DMS153 treated with DMSO at 0.1 percent for 48 hours (cell line): ENCODE data around the gene NRL.

Source experiments
- DNase-seq: peaks from one replicate; lab custom pipeline; 2025; ENCODE audit not compliant: unreplicated experiment; lab: John Stamatoyannopoulos, UW

The NRL gene

DNA sequence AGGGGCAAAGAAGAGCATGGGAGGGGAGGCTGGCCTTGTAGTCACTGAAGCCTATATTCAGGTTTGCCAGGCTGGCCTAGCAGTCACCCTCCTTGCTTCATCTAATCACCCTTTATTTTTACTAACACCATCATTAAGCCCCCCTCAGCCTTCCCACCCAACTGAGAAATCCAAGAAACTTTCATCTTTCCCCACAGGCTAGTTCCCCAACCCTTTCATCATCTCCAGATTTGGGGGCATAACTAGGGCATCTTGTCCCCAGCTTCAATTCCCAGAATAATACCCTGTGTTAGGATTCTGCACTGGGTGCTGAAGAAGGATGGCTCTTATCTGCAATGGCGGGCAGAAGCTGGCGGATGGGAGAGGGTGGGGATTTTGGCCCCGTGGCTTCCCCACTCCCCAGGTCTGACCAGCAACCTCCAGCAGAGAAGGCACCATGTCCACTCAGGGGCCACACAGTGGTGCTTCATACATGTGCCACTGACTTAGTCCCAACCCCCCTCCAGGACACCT is 13.7 kb downstream of the NRL start:
- no peak for DNase-seq

DNA sequence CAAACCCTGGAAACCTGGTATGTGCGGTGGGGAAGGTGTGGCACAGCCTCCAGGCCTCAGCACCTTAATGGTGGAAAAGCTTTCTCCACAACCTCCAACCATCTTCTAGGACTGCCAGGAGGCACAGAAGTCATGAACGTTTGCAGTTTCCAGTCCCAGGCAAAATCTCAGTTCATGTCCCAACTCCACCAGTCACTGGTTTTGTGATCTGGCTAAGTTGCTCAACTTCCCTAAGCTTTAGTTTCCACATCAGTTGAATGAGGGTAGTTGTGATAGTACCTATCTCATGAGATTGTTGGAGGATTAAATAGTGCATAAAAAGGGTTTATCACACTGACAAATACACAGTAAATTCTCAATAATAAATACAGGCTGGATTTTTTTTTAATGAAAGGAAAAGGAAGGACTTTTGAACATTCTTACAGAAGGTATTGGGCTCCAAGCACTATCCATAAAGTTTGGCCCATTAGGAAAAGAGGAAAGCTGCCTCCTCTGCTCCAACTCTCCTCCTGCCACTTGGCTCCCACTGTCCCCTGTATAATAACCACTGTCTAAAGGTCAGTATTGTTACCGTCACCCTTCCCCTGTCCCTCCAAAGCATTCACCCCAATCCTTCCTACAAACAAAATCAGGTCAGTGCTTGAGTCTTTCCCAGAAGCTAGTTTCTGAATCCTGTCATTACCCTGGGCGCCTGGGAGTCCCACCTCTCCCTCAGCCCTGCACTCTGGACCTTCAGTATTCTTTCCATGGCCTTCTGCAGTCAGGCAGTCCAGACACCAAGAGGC is 14.4 kb downstream of the NRL start:
- no peak for DNase-seq

DNA sequence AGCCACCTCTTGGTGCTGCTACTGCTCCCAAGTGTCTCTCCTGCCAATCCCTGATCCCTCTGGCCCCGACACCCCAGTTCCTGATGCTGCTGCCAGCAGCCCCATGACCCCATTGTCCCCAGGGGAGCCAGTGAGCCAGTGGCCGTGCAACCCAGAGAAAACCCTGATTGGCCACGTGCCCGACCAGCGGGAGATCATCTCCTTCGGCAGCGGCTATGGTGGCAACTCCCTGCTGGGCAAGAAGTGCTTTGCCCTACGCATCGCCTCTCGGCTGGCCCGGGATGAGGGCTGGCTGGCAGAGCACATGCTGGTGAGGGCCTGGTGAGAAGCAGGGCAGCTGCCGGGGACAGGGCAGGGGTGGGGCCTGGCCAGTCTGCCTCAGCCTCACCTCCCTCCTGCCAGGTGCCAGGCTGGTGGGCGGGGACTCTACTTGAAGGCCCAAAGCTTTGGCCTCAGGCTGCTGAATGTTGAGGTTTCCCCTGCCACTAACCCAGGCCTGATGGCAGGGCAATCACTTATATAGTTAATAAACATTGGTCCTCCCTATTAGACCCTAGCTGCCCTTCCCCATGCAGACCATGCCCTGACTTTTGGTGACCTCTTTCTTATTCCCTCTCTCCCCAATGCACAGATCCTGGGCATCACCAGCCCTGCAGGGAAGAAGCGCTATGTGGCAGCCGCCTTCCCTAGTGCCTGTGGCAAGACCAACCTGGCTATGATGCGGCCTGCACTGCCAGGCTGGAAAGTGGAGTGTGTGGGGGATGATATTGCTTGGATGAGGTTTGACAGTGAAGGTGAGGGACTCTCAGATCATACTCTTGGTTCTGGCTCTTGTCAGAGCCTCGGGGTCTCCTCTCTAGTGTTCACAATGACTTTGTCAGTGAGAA is 15.6 kb downstream of the NRL start:
- DNase-seq = peak; percentile 8

DNA sequence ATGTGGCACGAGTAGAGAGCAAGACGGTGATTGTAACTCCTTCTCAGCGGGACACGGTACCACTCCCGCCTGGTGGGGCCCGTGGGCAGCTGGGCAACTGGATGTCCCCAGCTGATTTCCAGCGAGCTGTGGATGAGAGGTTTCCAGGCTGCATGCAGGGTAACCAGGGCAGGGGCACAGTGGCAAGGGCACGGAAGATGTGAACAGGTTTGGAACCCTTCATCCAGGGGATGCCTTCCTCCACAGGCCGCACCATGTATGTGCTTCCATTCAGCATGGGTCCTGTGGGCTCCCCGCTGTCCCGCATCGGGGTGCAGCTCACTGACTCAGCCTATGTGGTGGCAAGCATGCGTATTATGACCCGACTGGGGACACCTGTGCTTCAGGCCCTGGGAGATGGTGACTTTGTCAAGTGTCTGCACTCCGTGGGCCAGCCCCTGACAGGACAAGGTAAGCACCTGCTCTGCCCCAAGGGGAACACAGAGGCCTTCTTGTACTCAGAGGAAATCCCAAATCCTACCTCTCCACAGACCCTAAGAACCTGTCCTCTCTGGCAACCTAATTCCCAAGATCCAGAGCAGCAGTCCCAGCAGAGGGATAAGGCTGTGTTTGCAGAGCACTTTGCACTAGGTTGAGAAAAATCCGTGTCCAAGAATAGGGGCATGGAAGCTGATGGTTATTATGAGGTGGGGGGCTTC is 16.4 kb downstream of the NRL start:
- DNase-seq = no peak

DNA sequence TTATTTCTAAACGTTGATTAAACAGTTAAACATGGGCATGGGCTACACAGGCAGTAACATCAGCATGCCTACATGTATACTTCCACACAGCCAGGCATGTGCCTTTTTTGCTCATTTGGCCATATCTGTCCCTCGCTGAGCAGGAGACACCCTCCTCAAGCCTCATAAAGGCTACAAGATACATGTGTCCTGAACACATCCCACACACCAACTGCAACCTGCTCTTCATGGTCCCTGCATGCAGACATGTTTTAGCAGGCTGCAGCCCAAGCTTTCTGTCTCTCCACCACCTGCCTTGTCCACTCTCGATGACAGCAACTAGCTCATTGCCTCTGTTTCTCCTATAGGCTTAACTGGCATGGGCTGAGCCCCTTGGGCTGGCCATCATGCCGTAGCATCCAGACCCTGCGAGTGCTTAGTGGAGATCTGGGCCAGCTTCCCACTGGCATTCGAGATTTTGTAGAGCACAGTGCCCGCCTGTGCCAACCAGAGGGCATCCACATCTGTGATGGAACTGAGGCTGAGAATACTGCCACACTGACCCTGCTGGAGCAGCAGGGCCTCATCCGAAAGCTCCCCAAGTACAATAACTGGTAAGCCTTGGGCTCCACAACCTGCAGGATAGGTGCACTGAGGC is 18.1 kb downstream of the NRL start:
- no peak for DNase-seq

DNA sequence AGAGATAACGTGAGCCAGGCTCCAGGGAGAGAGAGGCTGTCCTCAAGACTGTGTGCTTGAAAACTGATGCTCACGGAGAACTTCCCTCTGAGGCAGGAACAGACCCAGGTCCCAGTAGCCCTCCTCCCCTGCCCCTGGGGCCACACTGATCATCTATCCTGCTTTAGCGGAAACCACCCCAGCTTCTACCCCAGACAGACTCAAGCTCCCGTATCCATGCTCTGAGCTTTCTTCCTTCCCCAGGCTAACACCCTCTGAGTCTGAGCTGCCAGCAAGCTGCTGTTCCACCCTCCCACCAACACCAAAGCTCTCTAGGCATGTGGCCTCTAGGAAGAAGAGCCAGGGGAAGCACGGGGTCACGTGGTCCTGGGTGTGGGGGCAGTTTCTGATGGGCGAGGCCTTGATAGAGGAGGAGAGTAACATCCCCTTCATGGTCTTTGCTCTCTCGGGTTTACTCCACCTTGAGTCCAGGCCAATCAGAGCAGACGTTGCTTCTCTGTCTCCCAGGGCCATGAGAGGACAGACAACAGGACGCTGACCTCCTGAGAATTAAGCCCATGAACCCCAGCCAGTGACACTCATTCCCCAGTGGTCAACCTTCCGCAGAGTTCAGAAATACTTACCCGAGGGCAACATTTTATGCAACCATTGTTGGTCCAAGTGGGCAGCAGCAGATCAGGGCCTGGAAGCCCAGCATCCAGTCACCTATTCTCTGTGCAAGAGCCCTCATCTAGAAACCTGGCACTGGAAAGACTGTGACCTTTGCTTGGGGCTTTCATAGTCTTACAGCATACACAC is 19.3 kb downstream of the NRL start:
- no peak for DNase-seq

DNA sequence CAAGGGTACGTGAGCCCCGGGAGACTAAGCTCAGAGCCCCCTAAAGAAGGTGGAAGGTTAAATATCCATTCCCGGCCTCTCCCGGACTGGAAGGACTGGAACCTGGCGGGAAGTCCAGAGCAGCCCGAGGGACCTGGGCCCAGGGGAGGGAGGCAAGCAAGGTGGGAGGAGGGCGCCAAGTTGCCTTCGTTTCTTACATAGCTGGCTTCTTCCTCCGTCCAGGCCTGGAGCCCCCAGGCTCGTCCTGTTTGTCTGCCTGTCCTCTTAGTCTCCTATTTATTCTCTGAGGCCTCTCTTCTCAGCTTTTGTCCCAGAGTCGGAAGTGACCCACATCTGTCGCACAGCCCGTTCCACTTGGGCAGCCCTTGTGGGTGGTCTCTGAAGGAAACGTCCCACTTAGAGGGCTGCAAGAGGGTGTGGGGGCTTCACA is 19.9 kb downstream of the NRL start:
- no peak for DNase-seq

DNA sequence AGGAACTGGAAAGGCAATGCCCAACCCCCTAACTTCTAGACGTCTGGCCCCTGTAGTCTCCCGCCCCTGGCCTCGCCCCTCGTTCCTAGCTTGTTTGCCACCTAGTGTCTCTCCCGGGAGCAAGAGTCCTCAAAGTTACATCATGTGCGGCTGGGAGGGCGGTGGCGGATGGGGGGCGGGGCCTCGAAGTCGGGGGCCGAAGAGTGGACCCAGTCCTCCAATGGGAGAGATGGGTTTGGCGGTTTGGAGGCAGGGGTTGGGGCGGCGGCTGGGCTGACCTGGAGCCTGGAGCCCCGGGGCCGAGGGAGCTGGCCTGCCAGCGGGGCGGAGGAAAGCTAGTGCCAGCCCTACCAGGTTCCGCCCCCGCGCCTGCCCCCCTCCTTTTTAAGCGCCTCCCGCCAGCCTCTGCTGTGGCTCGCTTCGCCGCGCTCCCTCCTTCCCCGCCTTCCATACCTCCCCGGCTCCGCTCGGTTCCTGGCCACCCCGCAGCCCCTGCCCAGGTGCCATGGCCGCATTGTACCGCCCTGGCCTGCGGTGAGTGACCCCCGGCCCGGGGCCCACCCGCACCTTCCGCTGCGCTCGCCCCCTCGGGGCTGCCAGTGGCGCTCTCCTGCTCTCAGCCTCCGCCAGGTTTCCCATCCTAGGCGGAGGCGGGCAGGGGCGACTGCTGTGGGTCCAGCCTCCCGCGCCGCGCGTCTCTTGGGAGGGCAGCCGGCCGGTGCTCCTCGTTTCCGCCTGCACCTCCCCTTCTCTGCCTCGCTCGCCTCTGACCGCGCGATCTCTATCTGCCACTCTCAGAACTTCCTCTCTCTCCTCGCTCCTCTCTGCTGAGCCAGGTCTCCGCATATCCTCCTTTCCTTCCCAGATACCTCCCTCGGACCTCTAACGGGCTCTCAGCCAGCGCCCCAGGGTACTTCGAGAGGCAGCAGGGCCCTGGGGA is 20.6 kb downstream of the NRL start, which contains the start of gene PCK2:
Gene PCK2, plus strand, starts transcription at position 411 of the 940 bp plus-strand sequence. Its CDS starts 95 bp downstream, at position 506.
- peak; percentile 84 for DNase-seq

DNA sequence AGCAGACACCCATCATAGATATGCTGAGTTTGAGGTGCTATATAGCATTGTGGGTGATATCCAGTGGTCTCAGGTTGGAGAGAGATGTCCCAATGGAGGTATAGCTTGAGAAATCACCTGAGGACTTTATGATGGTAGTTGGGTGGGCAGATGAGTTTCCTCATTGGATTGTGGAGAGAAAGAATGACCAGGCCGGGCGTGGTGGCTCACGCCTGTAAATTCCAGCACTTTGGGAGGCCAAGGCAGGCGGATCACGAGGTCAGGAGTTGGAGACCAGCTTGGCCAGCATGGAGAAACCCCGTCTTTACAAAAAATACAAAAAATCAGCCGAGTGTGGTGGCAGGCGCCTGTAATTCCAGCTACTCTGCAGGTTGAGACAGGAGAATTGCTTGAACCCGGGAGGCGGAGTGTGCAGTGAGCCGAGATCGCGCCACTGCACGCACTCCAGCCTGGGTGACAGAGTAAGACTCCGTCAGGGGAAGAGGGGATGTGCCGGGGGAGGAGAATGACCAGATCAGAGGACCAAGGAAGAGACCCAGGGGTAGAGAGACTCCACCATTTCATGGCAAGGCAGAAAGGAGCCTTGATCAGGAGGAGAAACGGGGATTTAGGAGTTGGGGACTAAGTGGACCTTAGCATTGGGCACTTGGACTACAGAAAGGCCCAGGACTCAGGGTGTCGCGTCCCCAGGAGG is 21.4 kb downstream of the NRL start:
- DNase-seq = no peak

DNA sequence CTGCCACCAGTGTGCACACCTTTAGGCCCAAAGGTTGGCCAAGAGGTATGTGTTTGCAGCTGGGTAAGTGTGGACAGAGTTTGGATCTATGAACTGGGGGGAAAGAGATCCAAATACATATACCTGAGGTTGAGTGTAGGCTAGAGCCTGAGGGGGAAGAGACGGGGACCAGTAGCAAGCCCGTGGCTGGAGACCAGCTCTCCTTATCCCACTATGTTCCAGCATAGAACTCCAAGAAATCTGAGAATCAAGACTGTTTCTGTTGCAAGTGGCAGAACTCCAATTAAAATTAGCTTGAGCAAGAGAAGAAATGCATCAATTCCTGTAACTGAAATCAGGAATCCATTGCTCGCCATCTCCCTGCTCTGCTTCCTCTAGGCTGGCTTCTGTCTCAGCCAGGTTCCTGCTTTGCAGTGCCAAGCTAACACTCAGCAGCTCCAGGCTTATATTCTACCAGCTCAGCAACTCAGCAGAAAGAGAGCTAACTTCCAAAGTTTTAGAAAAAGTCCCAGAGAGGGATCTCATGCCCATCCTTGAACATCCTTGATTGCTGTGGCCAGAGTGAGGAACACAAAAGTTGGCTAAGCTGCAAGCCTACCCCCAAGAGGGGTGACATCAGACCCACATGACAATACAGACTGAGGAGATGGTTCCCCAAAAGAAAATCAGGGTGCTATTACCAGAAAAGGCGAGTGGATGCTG is 22.1 kb downstream of the NRL start:
- no peak for DNase-seq

DNA sequence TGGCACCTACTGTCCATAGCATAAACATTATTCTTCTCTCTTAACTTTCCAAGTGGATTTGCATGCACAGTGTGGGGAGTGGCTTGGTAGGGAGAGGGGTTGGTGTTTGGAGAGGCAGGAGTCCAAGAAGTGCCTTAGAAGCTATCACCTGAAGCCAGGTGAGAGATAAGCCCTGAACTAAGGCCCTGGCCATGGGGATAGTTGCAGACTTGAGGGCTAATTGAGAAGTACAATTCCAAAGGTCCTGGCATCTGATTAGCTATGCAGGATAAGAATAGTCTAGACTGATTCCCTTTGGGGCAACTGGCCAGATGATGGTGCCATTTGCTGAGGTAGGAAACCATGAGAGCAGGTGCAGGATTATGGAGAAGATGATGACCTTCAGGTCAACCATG is 22.6 kb downstream of the NRL start:
- DNase-seq = no peak

DNA sequence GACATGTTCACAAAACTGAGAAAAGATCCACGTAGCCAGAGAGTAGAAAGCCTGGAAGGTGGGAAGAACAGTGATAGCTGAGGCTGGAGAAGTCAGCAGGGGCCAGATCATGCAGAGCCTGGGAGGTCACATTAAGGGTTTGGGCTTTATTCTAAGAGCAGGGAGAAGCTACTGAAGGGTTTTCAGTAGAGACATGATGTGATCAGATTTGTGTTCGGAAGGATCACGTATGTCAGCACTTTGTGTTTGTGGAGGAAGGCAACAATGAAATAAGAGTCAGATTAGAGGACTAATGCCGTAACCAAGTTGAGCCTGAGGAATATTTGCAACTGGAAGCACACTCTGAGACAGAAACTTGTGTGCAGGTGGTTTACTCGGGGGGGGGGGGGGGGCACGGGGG is 24.9 kb downstream of the NRL start:
- DNase-seq = no peak

DNA sequence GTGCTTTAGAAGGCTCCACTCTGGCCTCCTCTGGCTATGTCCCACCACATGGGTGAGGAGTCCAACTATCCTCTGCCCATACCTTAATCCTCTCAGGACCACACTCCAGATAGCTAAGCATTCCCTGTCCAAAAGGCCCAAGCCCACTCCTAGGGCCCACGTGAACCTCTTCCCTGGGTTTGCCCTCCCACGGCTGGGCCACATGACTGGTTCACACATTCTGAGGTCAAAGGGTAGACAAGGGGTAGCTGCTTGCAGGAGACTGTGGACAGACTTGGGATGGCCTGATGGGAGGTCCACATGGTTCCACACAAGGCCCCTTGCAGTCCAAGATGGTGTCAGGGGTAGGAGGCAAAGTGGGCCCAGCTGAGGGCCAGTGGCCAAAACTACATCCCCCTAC is 26.7 kb downstream of the NRL start:
- no peak for DNase-seq

DNA sequence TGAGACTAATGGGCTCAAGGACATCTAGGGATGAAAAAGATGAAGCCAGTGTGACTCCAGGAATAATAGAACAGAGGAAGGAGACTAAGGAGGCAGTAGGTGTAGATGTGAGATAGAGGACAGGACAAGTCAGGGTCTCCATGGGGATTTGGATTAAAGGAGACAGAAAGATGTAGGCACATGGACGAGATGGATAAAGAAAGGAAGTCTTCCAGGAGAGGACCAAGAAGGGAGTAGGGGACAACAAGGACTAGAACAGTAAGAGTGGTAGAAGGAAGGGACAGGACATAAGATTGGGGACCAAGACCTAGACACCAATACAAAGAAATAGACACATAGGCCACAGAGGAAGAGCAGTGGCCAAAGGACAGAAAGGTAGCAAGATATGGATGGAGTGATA is 27.7 kb downstream of the NRL start:
- no peak for DNase-seq

DNA sequence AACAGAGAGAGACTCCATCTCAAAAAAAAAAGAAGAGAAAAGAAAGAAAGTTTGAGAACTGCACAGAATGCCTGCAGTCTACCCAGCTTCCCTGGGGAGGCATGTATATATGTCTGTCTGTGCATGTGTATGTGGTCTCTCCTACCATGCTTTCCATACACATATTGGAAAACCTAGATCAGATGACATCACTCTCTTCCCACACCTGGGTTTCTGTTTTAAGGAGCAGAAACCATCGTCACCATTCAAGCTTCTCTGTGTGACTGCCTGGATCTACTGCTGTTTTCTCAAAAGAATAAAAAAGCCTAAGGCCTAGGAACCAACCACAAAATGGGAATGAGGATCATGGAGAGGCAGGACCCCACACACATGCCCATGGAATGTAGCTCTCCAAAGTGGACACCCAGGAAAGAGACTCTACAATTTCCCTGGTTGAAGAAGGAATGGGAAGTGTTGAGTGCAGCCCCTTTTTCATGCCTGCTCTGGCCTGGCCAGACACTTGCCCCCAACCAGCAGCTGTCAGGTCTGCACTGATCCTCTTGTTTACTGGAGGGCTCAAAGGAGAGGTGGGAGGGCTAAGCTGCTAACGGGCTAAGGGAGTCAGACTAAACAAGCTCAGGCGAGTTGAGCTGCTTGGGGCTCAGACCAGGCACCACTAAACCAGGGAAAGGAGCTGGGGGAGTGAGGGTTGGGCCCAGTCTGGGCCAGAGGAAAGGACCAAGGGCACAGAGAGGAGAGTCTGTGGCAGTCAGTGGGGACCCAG is 28.4 kb downstream of the NRL start:
- no peak for DNase-seq

DNA sequence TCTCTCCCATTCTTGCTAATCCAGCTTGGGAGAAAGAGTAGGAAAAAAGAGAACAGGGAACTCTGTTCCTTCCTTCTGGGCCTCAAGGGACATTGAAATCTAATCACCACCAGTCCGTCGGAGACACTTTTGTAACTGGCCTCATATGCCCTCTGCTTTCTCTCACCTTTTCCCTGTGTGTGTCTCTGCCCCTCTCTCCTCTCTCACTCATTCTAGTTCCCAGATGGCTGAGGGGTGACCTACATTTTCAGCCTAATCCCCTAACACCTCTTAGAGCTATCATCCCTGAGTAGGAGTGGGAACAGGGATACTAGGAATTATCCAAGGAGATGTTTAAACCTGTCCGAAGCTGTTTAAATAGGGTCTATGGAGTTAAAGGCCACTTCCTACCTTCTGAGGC is 29.5 kb downstream of the NRL start:
- no peak for DNase-seq

DNA sequence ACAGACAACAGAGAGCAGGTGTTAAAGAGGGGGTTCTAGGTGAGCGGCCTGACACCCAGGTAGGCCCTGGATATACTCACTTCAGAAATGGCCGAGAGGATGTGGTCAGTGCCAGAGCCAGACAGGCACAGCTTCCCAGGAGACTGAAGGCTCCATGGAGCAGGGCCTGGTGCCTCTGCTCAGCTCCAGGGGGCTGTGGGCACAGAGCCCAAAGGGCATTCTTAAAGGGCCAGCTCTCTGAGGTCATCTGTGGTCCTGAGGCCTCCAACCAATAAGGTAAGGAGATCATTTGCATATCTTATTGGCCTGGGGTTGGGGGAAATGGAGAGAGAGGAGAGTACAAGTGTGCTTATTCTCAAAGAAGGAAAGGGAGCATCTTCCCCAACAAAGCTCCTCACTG is 30.3 kb downstream of the NRL start:
- DNase-seq = no peak
